Measurements from ENCODE around the gene ARL15. TPM values are rescaled to one million over a fixed set of nuclear protein-coding genes. Genes with fewer than 3 reads are reported as not detected.

The ARL15 gene
- total RNA-seq, 1 donor: 22.0 TPM

DNA sequence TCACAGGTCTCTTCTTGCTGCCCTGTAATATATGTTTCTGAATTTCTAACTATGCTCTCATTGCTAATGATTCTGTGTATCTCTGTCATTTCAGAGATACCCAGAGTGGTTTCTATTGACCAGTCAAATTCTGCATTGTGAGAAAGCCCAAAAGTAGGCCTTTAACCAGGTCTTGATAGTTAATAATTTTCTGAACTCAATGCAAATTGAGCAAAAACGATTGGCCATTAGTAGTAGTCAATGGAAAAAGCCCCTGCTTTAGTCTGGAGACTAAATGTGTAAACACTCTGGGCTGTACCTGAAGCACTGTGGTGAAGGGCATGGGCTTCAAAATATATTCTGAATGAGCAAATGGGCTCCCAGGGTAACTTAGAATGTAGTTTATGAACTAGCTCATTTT is 307.6 kb downstream of the ARL15 start:
- TF ChIP-seq, protein P1, sequence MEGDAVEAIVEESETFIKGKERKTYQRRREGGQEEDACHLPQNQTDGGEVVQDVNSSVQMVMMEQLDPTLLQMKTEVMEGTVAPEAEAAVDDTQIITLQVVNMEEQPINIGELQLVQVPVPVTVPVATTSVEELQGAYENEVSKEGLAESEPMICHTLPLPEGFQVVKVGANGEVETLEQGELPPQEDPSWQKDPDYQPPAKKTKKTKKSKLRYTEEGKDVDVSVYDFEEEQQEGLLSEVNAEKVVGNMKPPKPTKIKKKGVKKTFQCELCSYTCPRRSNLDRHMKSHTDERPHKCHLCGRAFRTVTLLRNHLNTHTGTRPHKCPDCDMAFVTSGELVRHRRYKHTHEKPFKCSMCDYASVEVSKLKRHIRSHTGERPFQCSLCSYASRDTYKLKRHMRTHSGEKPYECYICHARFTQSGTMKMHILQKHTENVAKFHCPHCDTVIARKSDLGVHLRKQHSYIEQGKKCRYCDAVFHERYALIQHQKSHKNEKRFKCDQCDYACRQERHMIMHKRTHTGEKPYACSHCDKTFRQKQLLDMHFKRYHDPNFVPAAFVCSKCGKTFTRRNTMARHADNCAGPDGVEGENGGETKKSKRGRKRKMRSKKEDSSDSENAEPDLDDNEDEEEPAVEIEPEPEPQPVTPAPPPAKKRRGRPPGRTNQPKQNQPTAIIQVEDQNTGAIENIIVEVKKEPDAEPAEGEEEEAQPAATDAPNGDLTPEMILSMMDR (IDR thresholded peaks at IDR 0.05; ENCODE audit: insufficient read depth, low read length): no peak
- H3K4me3 ChIP-seq (ENCODE audit: low read depth, low read length): no peak overlapping the region

DNA sequence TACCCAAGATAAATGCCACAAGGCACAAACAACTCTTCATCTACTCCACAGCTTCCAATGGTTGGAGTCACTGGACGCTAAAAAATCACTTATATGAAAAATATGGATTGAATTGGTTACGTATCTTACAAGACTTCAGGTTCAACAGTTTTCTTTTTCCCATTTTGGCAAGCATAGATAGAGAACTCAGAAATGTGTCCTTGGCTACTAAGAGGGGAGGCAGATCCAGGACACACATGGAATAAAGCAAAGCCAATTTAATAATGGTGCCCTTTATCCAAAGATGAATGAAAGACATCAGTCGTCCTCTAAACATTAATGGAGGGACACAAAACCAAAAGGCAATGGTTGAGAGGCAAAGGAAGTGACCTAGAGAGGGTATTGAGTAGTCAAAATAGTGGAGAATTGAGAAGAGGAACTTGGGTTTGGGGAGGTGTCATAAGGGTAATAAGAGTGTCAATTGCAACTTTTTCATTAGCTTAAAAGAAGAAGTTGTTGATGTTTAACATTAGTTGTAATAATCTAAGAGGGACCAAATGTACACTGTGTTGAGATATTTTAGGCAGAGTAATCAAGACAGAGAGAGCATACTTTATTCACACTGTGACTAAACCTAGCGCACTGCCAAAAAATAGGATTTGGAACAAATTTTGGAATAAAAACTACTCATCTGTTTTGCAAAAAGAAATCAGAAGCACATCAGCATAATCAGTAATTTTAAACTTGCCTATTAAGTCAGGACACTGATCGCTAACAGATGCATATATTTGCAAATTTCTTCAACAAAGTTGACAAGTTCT is 308.2 kb downstream of the ARL15 start:
- DNase-seq (ENCODE audit: low read depth): peak; percentile 34
- TF ChIP-seq, protein P1 (IDR thresholded peaks at IDR 0.05; ENCODE audit: insufficient read depth, low read length): no peak
- H3K4me3 ChIP-seq (ENCODE audit: low read depth, low read length): no peak overlapping the region

More for the DNA sequence above, 307.6 kb downstream of the ARL15 start:
- no peak for DNase-seq (ENCODE audit: low read depth)

DNA sequence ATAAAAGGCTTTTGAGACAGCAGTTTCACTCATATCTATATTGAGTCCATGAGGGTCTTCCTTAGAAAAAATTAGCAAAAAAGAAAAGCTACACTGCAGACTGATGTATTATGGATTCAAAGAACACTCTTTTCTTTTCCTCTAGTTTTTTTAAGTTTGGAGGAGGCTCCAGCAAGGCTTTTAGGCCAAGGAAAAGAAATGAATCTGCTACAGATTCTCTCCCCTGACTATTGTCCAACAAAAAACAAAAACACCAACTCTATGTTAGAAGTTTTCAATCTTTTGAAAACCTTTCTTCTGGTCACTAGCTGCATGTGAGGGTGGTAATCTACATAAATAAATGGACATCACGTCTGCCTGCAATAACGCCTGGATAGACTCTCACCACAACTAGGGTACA is 310.4 kb downstream of the ARL15 start:
- H3K4me3 ChIP-seq (ENCODE audit: low read depth, low read length): no peak overlapping the region
- TF ChIP-seq, protein P1 (IDR thresholded peaks at IDR 0.05; ENCODE audit: insufficient read depth, low read length): no peak
- no peak for DNase-seq (ENCODE audit: low read depth)

DNA sequence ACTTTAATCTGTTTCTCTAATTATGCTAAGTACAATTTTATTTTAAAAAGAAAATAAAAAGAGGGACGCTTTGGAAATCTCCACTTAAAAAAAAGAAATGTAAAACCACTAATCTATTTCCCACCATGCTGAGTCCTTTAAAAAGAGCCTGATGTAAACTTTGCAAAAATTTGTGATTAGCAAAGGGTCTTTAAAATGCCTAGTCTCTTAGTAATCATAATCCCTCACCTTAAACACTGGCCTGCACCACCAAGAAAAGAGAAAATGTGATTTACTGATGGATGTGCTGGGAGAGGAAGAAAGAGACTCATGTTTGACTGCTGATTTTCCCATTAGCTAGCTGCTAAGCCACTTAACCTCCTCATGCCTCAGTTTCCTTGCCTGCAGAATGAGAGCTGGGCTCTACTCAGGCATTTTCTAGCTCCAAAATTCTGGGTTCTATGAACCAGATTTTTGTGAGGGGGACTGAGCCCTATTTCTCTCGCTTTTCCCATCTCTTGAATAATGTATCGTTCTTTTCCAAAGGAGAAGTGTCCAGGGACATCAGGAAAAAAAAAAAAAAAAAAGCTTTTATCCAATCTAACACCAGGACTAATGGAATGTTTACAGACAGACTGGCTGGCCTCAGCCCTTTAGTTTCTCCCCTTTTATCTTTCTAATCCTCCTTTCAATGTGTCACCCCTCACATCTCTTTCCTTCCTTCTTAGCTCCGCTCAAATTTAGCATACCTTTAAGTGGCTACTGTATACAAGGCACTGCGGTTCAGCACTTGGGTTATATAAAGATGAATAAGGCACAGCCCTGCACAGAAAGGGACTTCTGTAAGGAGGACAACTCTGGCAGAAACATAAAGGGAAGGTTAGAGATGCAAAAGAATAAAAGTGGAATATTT is 312.4 kb downstream of the ARL15 start:
- TF ChIP-seq, protein P1 (IDR thresholded peaks at IDR 0.05; ENCODE audit: insufficient read depth, low read length): no peak
- H3K4me3 ChIP-seq (ENCODE audit: low read depth, low read length): no peak overlapping the region
- no peak for DNase-seq (ENCODE audit: low read depth)

DNA sequence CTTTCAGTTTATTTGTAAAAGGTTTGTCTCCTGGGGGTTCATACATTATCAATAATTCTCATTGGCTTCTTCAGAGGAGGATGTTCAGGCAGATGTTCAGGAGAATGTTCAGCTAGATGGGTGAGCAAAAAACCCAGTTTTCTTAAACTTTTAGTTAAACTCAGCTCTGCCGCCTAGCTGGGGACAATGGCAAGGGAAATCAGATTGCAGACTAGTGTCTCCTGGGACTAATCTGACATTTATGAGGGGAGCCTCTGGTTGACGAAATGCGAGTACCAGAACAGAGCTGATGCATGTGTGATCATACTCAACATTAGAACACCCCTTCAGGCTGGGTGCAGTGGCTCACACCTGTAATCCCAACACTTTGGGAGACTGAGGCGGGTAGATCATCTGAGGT is 314.4 kb downstream of the ARL15 start:
- TF ChIP-seq, protein P1 (IDR thresholded peaks at IDR 0.05; ENCODE audit: insufficient read depth, low read length): no peak
- H3K4me3 ChIP-seq (ENCODE audit: low read depth, low read length): no peak overlapping the region
- DNase-seq (ENCODE audit: low read depth): no peak

DNA sequence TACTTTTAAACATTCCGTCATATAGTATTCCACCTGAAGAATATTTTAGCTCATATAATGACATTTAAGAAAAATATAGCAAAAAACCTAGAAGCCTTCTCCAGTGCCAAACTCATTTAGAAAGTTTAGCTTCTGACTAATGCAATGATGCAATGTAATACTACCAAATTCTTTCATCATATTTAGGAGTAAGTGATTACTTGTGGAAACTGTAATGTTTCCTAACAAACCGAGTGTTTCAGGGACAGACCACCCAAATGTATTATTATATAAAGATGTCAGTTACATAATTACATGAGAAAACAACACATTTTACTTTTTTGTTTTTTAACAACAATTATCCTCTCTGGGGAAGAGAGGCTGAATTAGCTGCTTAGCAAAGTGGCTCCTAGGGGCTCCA is 316.2 kb downstream of the ARL15 start:
- peak; percentile 83 for DNase-seq (ENCODE audit: low read depth)
- TF ChIP-seq, protein P1 (IDR thresholded peaks at IDR 0.05; ENCODE audit: insufficient read depth, low read length): no peak

More for the DNA sequence above, 316.2 kb downstream of the ARL15 start:
- H3K4me3 ChIP-seq (ENCODE audit: low read depth, low read length): no peak overlapping the region
